H1 (cell line): ENCODE data around the gene OR52K2. TPM values are rescaled to one million over a fixed set of nuclear protein-coding genes. Genes with fewer than 3 reads are reported as not detected.

Experiments used
- BACH1 ChIP-seq: IDR thresholded peaks from 2 replicates; pipeline ENCODE4 v1.6.1; 2012; ENCODE audit warnings: low read length, improper control_type of control experiment
- CHD7 ChIP-seq: fragments of 300-600 bp; sonication (generic); IDR thresholded peaks from 2 replicates; pipeline ENCODE4 v1.7.1; 2012; ENCODE audit warnings: low read length, moderate library complexity, mild to moderate bottlenecking, inconsistent platforms; ENCODE audit not compliant: insufficient replicate concordance
- GABPA ChIP-seq: IDR thresholded peaks from 2 replicates; pipeline ENCODE4 v1.6.1; 2011; ENCODE audit warnings: mild to moderate bottlenecking, low read length, moderate library complexity, borderline replicate concordance; ENCODE audit not compliant: insufficient read depth
- KDM4A ChIP-seq: IDR thresholded peaks from one replicate; pipeline ENCODE4 v1.7.1; 2012; ENCODE audit warnings: low read depth, mild to moderate bottlenecking, moderate library complexity, low read length, inconsistent platforms; ENCODE audit not compliant: severe bottlenecking
- MAFK ChIP-seq: IDR thresholded peaks from 2 replicates; pipeline ENCODE4 v1.6.1; 2012; ENCODE audit warnings: low read depth, mild to moderate bottlenecking, improper control_type of control experiment, low read length
- MAX ChIP-seq: IDR thresholded peaks from 2 replicates; pipeline ENCODE4 v1.6.1; 2012; ENCODE audit warnings: inconsistent platforms
- RXRA ChIP-seq: IDR thresholded peaks from 2 replicates; pipeline ENCODE4 v1.6.1; 2011; ENCODE audit warnings: low read depth, mild to moderate bottlenecking, low read length, moderate library complexity; ENCODE audit not compliant: insufficient read depth
- SAP30 ChIP-seq: fragments of 300-600 bp; sonication (generic); IDR thresholded peaks from 2 replicates; pipeline ENCODE4 v1.7.1; 2012; ENCODE audit warnings: low read length, moderate library complexity, mild to moderate bottlenecking, inconsistent platforms; ENCODE audit not compliant: insufficient read depth, insufficient replicate concordance
- TBP ChIP-seq: IDR thresholded peaks from 2 replicates; pipeline ENCODE4 v1.6.1; 2011; ENCODE audit warnings: low read depth, low read length, improper control_type of control experiment
- polyA plus RNA-seq, 7 experiments: library from polyadenylated mRNA; depleted of rRNA in 3 of 7; stranded (reverse) in 5 of 7; unstranded in 2 of 7; fragments of >200 nt in 5 of 7; fragments of 200-250 nt in 2 of 7; gene quantifications; 1 replicate in 5 of 7; 2 replicates in 1 of 7; 4 replicates in 1 of 7; pipeline versions ENCODE4 v1.2.1 to v1.2.3, GENCODE V29; 2011 to 2013; ENCODE audit warnings: missing spikeins in 2 of 7, mixed read lengths in 2 of 7
- total RNA-seq: library from RNA; stranded (reverse); fragmentation: NEBNext Ultra II Directional; extraction: Animal tissue kit (Norgen Biotek cat#: 25700); gene quantifications from 2 replicates; pipeline ENCODE4 v1.2.1, GENCODE V29; 2021

The OR52K2 gene
- total and polyA plus RNA-seq, 2 of the 8 experiments (the other 6 are each of a cell fraction or from before 2014, with no cell fraction given) = not detected

GRCh38 chr11:4443232-4443891 lies 5.7 kb upstream of the OR52K2 start (continued):
- TF ChIP-seq CHD7 = no peak
- no peak for TF ChIP-seq BACH1
- no peak for TF ChIP-seq RXRA
- TF ChIP-seq KDM4A = no peak
- no peak for TF ChIP-seq GABPA
- no peak for TF ChIP-seq SAP30
- no peak for TF ChIP-seq TBP
- no peak for TF ChIP-seq MAX
- no peak for TF ChIP-seq MAFK
